Stomach (tissue), 9 donors: ENCODE data around the gene MCC. TPM values are rescaled to one million over a fixed set of nuclear protein-coding genes. Genes with fewer than 3 reads are reported as not detected.

ENCODE experiments used
- DNase-seq, 2 donors: peaks; one replicate each; pipeline versions ENCODE4 v3.0.0 to v3.0.0-alpha.2; 2013 to 2019
- H3K27ac ChIP-seq, 5 donors: fragments of 200-600 bp in 4 of 5; sonication (generic) in 4 of 5; one replicate each; pipeline ENCODE4 v1.5.1; 2013 to 2019; ENCODE audit warnings: mild to moderate bottlenecking in 1 of 5, moderate library complexity in 1 of 5
- H3K27me3 ChIP-seq, 3 donors: fragments of 200-600 bp; sonication (generic); one replicate each; pipeline ENCODE4 v1.5.1; 2017 to 2019; ENCODE audit warnings: mixed run types in 1 of 3
- H3K36me3 ChIP-seq, 4 donors: fragments of 200-600 bp; sonication (generic); 1 replicate in 3 of 4; 2 replicates in 1 of 4; pipeline ENCODE4 v1.5.1; 2016 to 2019
- H3K4me1 ChIP-seq, 4 donors: fragments of 200-600 bp; sonication (generic); one replicate each; pipeline ENCODE4 v1.5.1; 2016 to 2019
- H3K4me3 ChIP-seq, 4 donors: fragments of 200-600 bp; sonication (generic) in 3 of 4; one replicate each; pipeline ENCODE4 v1.5.1; 2016 to 2019; ENCODE audit warnings: mild to moderate bottlenecking in 1 of 4
- H3K9me3 ChIP-seq, 4 donors: fragments of 200-600 bp; sonication (generic); one replicate each; pipeline ENCODE4 v1.5.1; 2016 to 2019
- CTCF ChIP-seq, 7 experiments: fragments of 450-650 bp in 4 of 7; fragments of 200-600 bp in 3 of 7; sonication (generic) in 3 of 7; IDR thresholded peaks; one replicate each; pipeline ENCODE4 v1.5.1; 2016 to 2019; ENCODE audit warnings: antibody characterized with exemption in 7 of 7, control low read depth in 2 of 7, mild to moderate bottlenecking in 1 of 7
- EP300 ChIP-seq: sonication (generic); formaldehyde crosslinking; IDR thresholded peaks from one replicate; pipeline ENCODE4 v1.6.1; 2017; ENCODE audit warnings: antibody characterized with exemption
- POLR2A ChIP-seq, 4 donors: fragments of 450-650 bp; IDR thresholded peaks; one replicate each; pipeline ENCODE4 v1.6.1; 2016; ENCODE audit warnings: antibody characterized with exemption in 4 of 4, control low read depth in 2 of 4, mild to moderate bottlenecking in 1 of 4, moderate library complexity in 1 of 4
- POLR2AphosphoS5 ChIP-seq, 3 donors: sonication (generic); formaldehyde crosslinking; IDR thresholded peaks; one replicate each; pipeline ENCODE4 v1.6.1; 2016; ENCODE audit warnings: antibody characterized with exemption in 3 of 3
- WGBS, 5 donors: extraction: QIAGEN DNeasy Blood & Tissue Kit in 3 of 5; methylation state at CpG; one replicate each; pipeline versions ENCODE4 v1.1.5 to v1.1.7; 2013 to 2018; 5-methylcytosine and 5-hydroxymethylcytosine counted together
- intact Hi-C: fragments of 100-400 bp; cut with DNase I; formaldehyde crosslinking; loops from one replicate; pipeline ENCODE4 v1.15.1; 2023; ENCODE audit warnings: low total_unique reads
- polyA plus RNA-seq, 3 donors: library from polyadenylated mRNA; stranded (reverse); fragments of 200-250 nt; gene quantifications; one replicate each; pipeline ENCODE4 v1.2.3, GENCODE V29; 2013
- total RNA-seq, 5 donors: library from RNA; depleted of rRNA; stranded (reverse); fragments of >200 nt; gene quantifications; one replicate each; pipeline versions ENCODE4 v1.1.0 to v1.2.3, GENCODE V29; 2014 to 2016
- donor health status: healthy with polysubstance abuse.
- donor health status: Bipolar disorder and iron deficiency.
- donor health status: healthy.

Gene MCC
- total and polyA plus RNA-seq, 8 donors = 3.8 to 35.1 (median 8.9) TPM

- WGBS, 5 donors = 63 to 85% (median 73%) methylated on average over 3 of the region's 3 CpGs
- Histone ChIP-seq H3K27ac (no peak overlapping the region), H3K4me1 (peaks cover 4 to 24% (median 7%) of the 10 kb centered on the region in 4 donors), H3K27me3 (no peaks in the 10 kb centered on the region), H3K36me3 (no peaks in the 10 kb centered on the region), H3K9me3 (no peaks in the 10 kb centered on the region), H3K4me3 (no peak overlapping the region)
- intact Hi-C loops = no loop called here
- TF ChIP-seq EP300 = no peak
- TF ChIP-seq POLR2AphosphoS5 (IDR thresholded peaks at IDR 0.05) = no peak
- no peak for TF ChIP-seq POLR2A (IDR thresholded peaks at IDR 0.05)
- no peak for TF ChIP-seq CTCF (IDR thresholded peaks at IDR 0.05)
- peak in 1 of 2 donors; percentile 32 for DNase-seq
Measured at GRCh38 chr5:113274836-113275414, 213.3 kb downstream of the MCC start.

GRCh38 chr5:113273948-113274347, 214.3 kb downstream of the MCC start:
- no peaks in the 10 kb centered on the region for H3K9me3 ChIP-seq
- 77 to 92% (median 83%) methylated on average over 3 of the region's 3 CpGs for WGBS, 5 donors
- H3K36me3 ChIP-seq = no peaks in the 10 kb centered on the region
- H3K27ac ChIP-seq = no peak overlapping the region
- TF ChIP-seq POLR2AphosphoS5 (IDR thresholded peaks at IDR 0.05) = no peak
- no peak for TF ChIP-seq CTCF (IDR thresholded peaks at IDR 0.05)
- no peak for TF ChIP-seq POLR2A (IDR thresholded peaks at IDR 0.05)
- no peak for TF ChIP-seq EP300
- intact Hi-C loops = no loop called here
- H3K27me3 ChIP-seq = no peaks in the 10 kb centered on the region
- H3K4me3 ChIP-seq = no peak overlapping the region
- H3K4me1 ChIP-seq = peaks cover 4 to 29% (median 9%) of the 10 kb centered on the region in 4 donors
- no peak for DNase-seq

- Histone ChIP-seq H3K27me3 (no peaks in the 10 kb centered on the region), H3K9me3 (no peaks in the 10 kb centered on the region), H3K4me3 (no peak overlapping the region), H3K36me3 (no peaks in the 10 kb centered on the region), H3K4me1 (peaks cover 4 to 31% (median 9%) of the 10 kb centered on the region in 4 donors), H3K27ac (no peak overlapping the region)
- 82 to 95% (median 84%) methylated on average over 1 of the region's 1 CpG for WGBS, 5 donors
- TF ChIP-seq EP300 = no peak
- no peak for TF ChIP-seq POLR2A (IDR thresholded peaks at IDR 0.05)
- no peak for TF ChIP-seq CTCF (IDR thresholded peaks at IDR 0.05)
- TF ChIP-seq POLR2AphosphoS5 (IDR thresholded peaks at IDR 0.05) = no peak
- intact Hi-C loops = no loop called here
- DNase-seq = no peak
Measured at GRCh38 chr5:113271745-113272454, 216.4 kb downstream of the MCC start.

- peaks cover 4 to 35% (median 9%) of the 10 kb centered on the region in 4 donors for H3K4me1 ChIP-seq
- no peak overlapping the region for H3K4me3 ChIP-seq
- no peak for DNase-seq
- intact Hi-C loops = no loop called here
- H3K27ac ChIP-seq = no peak overlapping the region
- 40 to 56% (median 48%) methylated on average over 2 of the region's 2 CpGs for WGBS, 5 donors
- no peaks in the 10 kb centered on the region for H3K9me3 ChIP-seq
- TF ChIP-seq POLR2A (IDR thresholded peaks at IDR 0.05) = no peak
- TF ChIP-seq POLR2AphosphoS5 (IDR thresholded peaks at IDR 0.05) = no peak
- TF ChIP-seq EP300 = no peak
- TF ChIP-seq CTCF (IDR thresholded peaks at IDR 0.05) = no peak
- H3K36me3 ChIP-seq = no peaks in the 10 kb centered on the region
- H3K27me3 ChIP-seq = no peaks in the 10 kb centered on the region
Measured at GRCh38 chr5:113271015-113271414, 217.2 kb downstream of the MCC start.
